Sigmoid colon (tissue), 4 donors: ENCODE data around the gene NAALADL2.

Experiments used
- EP300 ChIP-seq, 4 donors: sonication (generic); formaldehyde crosslinking; IDR thresholded peaks; one replicate each; pipeline ENCODE4 v1.6.1; 2017; ENCODE audit warnings: antibody characterized with exemption in 4 of 4
- POLR2A ChIP-seq, 2 donors: fragments of 450-650 bp; IDR thresholded peaks; one replicate each; pipeline ENCODE4 v1.6.1; 2016; ENCODE audit warnings: antibody characterized with exemption in 2 of 2, mild to moderate bottlenecking in 2 of 2, moderate library complexity in 2 of 2

DNA sequence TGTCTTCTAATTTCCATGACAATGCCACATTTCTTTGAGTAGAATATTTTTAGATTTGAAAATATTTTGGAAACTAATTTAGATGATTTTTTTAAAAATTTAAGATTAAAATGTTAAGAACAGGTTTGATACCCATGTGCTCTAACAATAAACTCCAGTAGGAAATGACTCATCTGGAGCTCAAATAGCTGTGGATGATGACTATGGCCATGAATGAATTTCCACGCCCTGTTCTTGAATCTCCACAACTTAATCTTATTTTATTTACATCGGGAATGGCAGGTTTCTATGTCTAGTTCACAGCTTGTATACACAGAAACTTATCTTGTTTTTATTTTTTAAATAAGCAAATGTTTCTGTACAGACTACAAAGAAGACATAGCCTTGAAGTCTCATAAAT is 726.8 kb downstream of the NAALADL2 start:
- no peak for TF ChIP-seq POLR2A (IDR thresholded peaks at IDR 0.05)
- TF ChIP-seq EP300 (IDR thresholded peaks at IDR 0.05): no peak
